Stimulated activated CD8-positive, alpha-beta memory T cell treated with anti-CD3 and anti-CD28 coated beads, Interleukin-4, amount 100 ng/mL, for 4 hours (primary cell): ENCODE data around the gene SOS1.

Experiments
- DNase-seq, 2 donors: peaks; one replicate each; pipeline ENCODE4 v3.0.0-alpha.2; 2020; ENCODE audit warnings: low read depth in 2 of 2, low spot score in 1 of 2

Gene SOS1

GRCh38 chr2:38934742-38935141 is 186.1 kb downstream of the SOS1 start:
- no peak for DNase-seq

- DNase-seq: no peak
These were observed 187.2 kb downstream of the SOS1 start for GRCh38 chr2:38933653-38934052.

- DNase-seq: no peak
These were observed 188.3 kb downstream of the SOS1 start for GRCh38 chr2:38932586-38932985.
